Left lobe of liver (tissue), 2 donors: ENCODE data around the gene PTK6. TPM values are rescaled to one million over a fixed set of nuclear protein-coding genes. Genes with fewer than 3 reads are reported as not detected.
A peak's percentile ranks its signal among the peaks of the same experiment; 100 is the strongest.
"Not testable (repeated sequence)": the region's sequence is repeated elsewhere in the genome, so short reads cannot be mapped to it uniquely, and the experiment has no call there.

Source experiments
- ATAC-seq: fragments of 200-7000 bp; cut with Tn5 transposase; one replicate; pipeline ENCODE4 v1.9.1; 2020; ENCODE audit warnings: mild to moderate bottlenecking, moderate library complexity
- DNase-seq: peaks from one replicate; pipeline ENCODE4 v3.0.0-alpha.2; 2020; ENCODE audit warnings: low spot score
- total RNA-seq: library from RNA; stranded (reverse); gene quantifications from one replicate; pipeline ENCODE4 v1.2.1, GENCODE V29; 2021
- donor health status: DM: no; HTN: no; CAD: no; lungs with moderate emphysema.
- donor health status: DM: no; HTN: yes; CAD: no.

PTK6 gene
- 12.0 TPM for total RNA-seq

DNA sequence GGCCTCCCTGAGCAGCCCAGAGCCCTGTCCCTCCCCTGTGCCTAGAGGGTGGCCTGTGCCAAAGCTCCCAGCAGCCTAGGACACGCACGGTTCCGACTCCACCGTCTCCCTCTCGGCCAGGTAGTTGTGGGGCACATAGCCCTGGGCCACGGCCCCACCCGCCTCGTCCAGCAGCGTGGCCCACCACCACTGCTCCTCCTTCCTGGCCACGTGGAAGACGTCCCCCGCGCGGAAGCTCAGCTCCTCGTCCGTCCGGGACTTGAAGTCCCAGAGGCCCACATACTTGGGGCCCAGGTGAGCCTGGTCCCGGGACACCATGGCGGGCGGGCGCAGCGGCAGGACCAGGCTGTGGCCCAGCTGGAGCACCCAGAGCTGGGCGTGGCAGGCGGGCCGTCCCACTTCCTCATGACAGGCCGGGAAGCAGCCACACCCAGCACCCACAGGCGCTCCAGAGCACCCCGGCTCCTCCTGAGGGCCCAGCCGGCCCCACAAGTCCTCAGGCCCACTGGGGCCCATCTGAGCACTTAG is at the start of gene PTK6:
Gene PTK6, minus strand, starts transcription at position 380 of the 528 bp plus-strand sequence. Its CDS starts 62 bp downstream, at position 318.
- DNase-seq (peak; percentile 73), ATAC-seq (peak; percentile 35)

DNA sequence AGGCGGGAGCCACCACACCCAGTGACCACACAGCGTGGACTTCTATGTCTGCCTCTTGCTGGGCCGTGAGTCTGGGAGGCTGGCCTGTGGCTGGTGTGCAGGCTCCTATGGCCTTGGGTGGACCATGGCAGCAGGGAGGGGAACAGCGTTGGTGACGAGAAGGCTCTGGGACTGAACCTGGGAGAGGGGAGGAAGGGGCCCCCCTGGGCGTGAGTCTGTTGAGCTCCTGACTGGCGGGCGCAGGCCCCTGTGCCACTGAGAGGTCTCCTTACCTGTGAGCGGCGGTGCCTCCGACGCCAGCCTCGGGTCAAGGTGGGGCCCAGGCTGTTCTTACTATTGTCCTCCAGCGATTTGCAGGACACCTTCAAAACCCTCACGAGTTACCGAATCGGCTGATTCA is 49.6 kb upstream of the PTK6 start:
- DNase-seq, result no peak
- ATAC-seq, result no peak

DNA sequence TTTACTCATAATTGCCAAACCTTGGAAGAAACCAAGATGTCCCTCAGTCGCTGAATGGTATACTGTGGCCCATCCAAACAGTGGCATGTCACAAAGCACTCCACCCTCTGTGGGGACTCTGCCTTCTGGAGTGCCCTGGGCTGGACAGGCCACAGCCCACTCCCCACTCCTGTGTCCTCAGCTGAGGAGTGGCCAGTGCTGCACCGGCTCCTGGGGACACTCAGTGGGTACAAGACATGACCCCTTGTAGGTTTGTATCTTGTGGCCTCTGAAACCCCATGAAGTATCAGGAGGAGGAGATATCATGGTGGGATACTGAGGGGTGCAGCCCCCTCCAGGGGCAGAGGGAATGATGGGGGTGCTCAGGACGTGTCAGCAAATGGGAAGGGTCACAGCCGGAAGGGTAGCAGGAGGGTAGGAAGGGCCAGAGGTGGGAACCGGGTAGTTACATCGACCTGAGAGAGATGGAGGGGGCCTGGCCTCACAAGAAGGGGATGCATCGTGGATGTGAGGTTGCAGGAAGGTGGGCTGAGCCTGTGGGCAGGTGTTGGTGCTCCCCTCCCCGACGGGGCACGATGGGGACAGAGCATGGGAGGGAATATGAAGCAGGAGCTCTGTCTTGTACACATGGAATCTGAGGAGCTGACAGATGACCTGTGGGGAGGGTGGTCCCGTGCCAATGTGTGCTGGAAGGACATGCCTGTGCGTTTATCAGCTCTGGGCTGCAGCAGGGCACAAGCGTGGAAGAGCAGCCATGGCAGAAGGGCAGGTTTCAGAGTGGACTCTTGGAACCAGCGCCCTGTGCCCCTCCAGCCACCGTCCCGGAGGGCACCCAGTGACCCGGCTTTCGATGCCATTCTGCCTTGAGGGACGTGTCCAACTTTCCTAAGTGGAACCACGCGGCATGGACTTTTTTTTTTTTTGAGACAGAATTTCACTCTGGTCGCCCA is 48.7 kb upstream of the PTK6 start:
- no peak for ATAC-seq
- no peak for DNase-seq

DNA sequence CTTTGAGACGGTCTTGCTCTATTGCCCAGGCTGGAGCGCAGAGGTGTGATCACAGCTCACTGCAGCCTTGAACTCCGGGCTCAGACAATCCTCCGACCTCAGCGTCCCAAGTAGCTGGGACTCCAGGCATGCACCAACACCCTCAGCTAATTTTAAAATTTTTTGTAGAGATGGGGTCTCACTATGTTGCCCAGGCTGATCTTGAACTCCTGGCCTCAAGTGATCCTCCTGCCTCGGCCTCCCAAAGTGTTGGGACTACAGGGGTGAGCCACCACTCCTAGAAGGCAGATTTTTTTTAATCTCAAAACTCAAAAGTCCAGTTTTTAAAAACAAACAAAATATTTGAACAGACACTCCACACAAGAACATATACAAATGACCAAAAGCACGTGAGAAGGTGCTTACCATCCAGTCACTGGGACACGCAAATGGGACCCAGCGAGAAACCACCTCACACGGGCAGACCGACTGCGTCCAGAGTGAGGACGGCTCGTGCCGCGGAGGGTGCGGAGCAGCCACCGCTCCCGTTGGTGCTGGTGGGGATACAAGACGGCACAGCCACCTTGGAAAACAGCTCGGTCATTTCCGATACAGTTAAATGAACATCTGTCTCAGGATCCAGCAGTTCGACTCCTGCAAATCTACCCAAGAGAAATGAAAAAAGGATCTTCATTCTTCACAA is 45.3 kb upstream of the PTK6 start:
- ATAC-seq (no peak), DNase-seq (no peak)

DNA sequence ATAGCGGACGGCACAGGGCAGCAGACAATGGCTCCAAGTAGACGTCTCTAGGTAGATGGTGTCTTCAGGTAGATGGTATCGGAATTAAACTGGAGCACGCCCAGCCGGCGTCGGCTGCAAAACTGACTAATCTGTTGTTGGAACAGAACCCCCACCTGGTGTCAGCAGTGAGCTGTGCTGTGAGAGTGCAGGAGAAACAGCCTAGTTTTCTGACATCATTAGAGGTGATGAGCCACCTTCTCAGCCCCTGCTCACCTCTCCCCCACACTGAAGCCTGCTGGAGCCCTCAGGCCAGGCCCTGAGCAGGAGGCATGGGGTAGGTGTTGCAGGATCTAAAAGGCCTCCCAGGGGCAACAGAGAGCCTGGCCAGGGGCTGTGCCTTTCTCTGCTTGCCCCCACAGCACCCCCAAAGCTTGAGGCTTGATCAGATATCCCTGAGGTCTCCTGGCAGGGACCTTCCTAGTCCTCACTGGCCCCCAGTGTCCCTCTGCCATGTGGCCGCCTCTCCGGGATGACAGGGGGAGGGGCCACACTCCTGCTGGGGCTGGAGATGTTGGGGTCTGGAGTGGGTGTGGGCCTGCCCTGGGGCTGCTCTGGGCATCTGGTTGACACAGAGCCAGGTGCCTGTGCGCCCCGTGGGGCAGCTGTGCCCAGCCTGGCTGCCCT is 43.8 kb upstream of the PTK6 start:
- ATAC-seq, result peak; percentile 71
- DNase-seq, result no peak

DNA sequence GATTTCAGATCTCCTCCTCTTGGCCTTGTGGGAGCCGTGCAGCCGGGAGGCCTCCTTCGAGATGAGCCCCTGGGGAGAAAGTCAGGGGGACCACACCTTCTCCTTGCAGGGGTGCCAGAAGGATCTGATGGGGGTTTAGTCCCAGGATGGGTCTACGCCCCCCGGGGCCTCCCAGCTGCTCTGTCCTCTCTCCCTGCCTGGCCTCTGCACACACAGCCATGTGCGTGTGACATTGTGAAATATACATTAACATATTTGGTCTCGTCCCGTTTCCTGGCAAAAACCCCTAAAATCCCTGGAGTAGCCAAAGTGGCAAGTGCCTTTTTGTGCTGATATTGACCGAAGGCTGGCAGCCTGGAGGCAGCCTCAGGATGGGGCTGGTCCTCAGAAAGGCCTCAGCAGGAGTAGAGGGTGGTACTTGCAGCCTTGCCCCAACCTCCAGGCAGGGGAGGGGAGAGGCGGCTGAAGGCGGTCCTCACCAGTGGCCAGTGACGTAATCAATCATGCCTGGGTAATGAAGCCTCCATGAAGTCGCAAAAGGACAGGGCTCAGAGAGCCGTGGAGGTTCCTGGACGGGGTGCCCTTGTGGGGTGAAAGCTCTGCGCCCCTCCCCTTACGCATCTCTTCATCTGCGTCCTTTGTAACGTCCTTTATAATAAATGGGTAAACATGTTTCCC is 42.0 kb upstream of the PTK6 start:
- DNase-seq, result no peak
- ATAC-seq, result no peak

DNA sequence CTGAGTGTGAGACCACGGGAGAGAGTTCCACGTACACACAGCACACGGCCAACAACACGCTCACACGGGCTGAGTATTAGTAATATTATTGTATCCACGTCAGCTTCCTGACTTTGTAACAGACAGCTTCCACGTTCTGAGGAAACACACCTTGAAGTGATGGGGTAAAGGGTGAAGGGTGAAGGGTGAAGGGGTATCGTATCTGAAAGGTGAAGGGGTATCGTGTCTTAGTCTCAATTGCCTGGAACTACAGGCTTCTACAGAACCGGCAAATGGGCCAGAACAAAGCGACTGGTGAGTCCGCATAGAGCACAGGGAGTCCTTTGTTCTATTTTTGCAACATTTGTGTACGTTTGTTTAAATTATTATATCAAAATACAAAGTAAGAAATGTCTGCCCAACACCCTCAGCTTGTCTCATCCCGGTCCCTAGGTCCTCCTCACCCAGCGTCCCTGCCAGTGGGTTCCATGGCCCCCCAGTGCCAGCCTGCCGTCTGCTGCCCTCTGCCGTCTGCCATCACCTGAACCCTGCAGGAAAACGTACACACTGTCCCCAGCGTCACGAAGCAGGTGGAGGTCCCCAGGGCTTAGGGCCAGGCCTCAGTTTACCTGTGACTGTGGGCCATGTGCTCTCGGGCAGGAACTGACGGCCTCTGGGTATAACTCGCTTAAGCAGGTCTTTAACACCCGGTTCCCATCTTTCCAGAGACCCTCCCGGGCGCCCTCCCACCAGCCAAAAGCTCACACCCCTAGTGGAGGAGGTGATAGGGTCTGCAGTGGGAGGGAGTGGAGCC is 41.2 kb upstream of the PTK6 start:
- DNase-seq, result no peak
- ATAC-seq, result no peak

DNA sequence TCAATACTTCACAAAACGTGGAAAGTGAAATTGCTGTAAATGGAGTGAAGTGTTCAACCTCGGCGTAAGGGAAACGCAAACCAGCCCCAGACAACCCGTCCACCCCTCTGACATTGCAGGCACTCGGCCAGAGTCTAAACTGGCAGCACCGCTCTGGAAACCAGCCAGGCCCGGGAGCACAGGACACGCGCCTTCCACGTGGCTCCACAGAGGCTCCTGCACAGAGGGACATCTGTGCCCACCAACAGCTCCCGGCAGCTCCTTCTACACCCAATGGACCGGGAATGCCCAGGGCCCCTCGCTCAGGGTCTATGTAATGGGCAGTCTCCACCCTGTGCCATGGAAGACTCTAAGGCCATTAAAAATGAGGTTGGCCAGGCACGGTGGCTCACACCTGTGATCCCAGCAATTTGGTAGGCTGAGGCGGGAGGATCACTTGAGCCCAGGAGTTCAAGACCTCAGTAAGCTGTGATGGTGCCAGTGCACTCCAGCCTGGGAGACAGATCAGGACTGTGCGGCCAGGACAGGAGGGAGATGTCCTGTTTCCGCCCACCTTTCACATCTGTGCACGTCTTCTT is 40.2 kb upstream of the PTK6 start:
- DNase-seq (peak; percentile 91), ATAC-seq (peak; percentile 68)

DNA sequence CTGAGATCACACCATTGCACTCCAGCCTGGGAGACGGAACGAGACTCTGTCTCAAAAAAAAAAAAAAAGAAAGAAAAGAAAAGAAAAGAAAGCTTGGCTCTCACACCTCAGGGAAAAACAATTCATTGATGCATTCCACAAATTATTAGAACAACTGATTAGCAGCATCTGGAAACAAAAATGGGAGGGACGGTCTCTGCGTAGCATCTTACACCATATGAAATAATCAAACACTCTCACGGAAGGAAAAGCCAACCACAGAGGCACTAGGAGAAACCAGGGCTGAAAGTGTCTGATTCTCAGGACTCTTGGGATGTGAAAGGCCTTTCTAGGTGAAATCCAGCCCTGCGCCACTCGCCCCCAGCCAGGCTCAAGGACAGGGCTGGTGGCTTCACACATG is 39.1 kb upstream of the PTK6 start:
- ATAC-seq (no peak), DNase-seq (no peak)

DNA sequence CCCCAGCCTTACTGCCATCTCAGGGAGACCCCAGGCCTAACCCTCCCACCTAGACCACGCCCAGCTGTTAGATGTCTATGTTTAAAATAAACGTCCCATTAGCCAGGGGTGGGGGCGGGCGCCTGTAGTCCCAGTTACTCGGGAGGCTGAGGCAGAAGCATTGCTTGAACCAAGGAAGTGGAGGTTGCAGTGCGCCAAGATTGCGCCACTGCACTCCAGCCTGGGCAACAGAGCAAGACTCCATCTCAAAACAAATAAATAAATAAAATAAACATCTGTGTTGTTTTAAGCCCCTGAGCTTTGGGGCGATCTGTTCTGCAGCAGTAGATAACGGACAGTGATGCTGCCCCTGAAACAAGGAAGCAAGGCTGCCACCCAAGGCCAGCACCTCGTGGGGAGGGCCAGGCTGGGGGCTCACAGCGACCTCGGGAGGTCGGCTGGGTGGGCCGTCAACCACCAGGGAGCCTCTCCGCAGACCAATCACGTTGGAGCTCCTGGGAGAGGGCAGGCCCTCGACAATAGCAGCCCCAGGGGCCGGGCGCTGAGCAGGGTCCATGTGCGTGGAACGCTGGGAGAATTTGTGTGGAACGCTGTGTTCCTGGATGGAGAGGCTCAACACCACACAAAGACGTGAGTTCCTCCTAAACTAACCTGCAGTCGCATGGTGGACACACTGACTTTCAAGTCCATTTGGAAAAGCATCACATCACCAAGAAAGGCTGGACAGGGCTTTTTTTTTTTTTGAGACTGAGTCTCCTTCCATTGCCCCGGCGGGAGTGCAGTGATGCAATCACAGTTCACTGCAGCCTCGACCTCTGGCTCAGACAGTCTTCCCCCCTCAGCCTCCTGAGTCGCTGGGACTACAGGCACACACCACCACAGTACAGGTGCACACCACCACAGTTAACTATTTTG is 37.9 kb upstream of the PTK6 start:
- no peak for DNase-seq
- no peak for ATAC-seq

DNA sequence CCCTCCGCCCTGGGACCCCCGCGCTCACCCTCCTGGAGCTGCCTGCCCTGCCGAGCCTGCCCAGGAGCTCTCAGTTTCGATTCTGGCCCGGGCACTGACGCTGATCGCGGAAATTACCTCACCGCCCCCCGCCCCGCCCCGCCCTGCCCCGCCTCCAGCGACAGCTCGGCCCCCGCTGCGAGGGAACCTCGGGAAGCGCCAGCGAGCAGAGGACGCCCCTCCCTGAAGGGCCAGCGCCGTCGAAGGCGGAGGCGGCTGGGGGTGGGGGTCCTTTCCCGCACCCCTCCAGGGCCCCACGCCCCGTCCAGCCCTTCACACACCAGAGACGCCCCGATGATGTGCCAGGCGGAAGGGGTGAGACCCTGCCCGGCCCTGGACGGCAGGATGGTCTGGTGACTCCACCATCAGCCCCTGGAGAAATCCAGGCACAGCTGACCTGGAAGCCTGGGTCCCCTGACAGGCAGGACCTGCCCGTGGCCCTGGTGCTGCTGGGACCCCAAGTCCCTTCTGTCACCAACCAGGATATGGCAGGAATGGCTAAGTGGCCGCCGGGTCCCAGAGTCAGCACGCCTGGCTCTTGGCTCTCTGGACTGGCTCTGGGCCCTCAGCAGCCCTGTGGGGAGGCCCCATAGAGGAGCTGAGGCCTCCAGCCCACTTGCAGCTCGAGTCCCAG is 37.1 kb upstream of the PTK6 start, which contains the start of gene HELZ2:
Gene HELZ2, minus strand, starts transcription at position 84 of the 673 bp plus-strand sequence. CDS start 1,854 bp downstream, outside the sequence.
- peak; percentile 83 for DNase-seq
- peak; percentile 83 for ATAC-seq

DNA sequence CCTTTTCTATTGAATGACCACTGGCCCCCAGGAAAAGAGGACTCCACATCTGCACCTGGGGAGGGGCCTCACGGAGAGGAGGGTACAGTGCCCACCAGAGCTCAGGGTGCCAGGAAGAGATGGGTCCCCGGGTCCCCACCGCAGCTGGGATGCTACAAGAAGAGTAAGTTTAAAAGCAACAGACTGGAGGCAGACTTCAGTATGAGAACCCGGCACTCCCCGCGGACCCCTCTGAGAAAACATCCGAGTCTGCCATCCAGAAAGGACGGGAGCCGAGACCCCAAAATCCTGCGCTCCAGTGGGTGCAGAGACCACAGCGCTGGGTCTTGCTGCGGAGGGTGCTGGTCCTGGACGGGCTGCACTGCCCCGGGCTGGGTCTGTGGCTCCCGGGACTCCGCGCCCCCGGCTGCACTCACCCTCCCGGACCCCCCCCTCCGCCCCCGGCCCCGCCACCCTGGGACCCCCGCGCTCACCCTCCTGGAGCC is 36.5 kb upstream of the PTK6 start:
- ATAC-seq (peak; percentile 10), DNase-seq (no peak)

DNA sequence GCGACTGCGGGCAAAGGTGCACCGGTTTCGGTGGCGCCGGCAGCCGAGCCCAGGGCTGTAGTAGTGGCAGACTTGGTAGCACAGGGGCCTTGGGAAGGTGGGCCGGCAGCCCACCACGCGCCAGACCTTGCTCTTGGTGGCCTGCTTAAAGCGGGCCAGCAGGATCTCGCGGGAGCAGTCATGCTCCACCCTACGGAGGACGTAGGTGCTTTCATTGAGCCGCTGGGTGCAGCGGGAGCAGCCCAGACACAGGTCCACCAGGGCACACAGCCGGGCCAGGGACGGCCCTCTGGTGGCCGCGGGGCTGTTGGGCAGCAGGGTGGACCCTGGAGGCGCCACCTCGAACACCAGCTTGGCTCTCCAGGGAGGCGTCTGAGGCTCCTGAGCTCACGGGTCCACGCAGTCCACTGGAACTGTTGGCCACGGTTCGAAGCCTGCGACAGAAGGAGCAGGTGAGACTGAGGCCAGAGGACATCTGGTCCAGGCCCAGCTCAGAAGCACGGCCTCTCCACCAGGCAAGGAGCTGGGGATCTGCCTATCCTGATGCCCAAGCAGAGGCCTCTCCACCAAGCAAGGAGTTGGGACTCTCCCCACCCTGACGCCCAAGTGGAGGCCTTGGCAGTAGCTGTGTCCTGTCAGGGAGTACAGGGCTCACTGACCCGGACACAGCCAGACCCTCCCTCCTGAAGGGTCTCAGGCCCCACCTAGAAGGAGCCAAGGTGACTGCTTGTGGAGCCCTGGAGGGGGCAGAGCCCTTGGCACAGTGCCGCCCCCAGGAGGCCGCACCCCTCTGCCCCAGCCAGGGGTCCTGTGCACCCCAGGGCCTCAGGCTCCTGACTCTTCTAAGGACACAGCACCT is 35.8 kb upstream of the PTK6 start:
- ATAC-seq (no peak), DNase-seq (no peak)

DNA sequence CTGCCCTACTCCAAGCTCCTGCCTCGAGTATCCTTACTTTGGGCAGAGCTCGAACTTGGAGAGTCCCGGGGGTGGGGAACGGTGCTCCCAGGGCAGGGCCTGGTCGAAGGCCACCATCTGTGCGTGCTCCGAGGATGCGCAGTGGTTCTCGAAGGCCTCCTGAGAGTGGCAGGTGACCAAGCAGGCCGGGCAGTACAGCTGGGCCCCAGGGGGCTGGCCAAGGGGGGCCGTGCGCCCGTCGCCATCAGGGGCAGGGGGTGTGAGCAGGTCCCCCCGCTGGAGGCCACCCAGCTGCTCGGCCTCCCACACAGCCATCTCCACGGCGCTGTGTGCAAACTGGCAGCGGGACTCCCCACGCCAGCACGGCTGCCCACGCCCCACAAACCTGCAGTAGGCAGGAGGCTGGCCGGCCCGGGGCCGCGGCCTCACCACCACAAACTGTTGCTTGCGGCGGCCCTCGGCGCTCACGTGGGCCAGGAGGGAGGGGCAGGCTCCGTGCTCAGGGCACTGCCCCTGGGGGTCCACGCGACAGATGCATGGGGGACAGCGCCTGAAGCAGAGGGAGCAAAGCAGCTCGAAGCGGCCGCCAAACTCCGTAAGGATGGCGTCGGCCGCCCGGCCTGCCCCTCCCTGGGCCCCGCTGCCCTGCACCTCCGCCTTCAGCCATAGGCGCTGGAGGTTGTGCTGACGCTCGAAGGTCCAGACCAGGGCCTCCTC is 35.1 kb upstream of the PTK6 start:
- DNase-seq, result no peak
- no peak for ATAC-seq

DNA sequence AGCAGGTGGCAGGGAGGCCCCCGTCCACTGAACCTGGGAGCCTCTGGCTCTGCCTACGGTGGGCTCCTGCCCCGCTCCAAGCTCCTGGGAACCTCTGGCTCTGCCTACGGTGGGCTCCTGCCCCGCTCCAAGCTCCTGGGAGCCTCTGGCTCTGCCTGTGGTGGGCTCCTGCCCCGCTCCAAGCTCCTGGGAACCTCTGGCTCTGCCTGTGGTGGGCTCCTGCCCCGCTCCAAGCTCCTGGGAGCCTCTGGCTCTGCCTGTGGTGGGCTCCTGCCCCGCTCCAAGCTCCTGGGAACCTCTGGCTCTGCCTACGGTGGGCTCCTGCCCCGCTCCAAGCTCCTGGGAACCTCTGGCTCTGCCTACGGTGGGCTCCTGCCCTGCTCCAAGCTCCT is 33.9 kb upstream of the PTK6 start:
- DNase-seq, result not testable (repeated sequence)

More for the DNA sequence above, 33.9 kb upstream of the PTK6 start:
- ATAC-seq, result not testable (repeated sequence)
